Urothelium cell line (cell line): Measurements from ENCODE around the gene C19orf73.
A peak's percentile ranks its signal among the peaks of the same experiment; 100 is the strongest.
"Not testable (repeated sequence)": the region's sequence is repeated elsewhere in the genome, so short reads cannot be mapped to it uniquely, and the experiment has no call there.

Experiments used
- DNase-seq: peaks from one replicate; pipeline ENCODE4 v3.0.0; 2011; ENCODE audit warnings: low spot score, mixed read lengths
- FAIRE-seq: peaks from 2 replicates; lab custom pipeline; 2011; peaks lifted over from hg19 to GRCh38; lab: Jason Lieb, UNC

Gene C19orf73

GRCh38 chr19:49103331-49104085, 15.4 kb downstream of the C19orf73 start:
- DNase-seq (no peak), FAIRE-seq (no peak)

GRCh38 chr19:49102303-49102702, 16.6 kb downstream of the C19orf73 start:
- DNase-seq (no peak), FAIRE-seq (no peak)

- no peak for DNase-seq
- FAIRE-seq, result no peak
Observed at GRCh38 chr19:49101160-49101559, 17.8 kb downstream of the C19orf73 start.

- FAIRE-seq (no peak), DNase-seq (no peak)
Observed at GRCh38 chr19:49098795-49099194, 20.1 kb downstream of the C19orf73 start.

GRCh38 chr19:49097453-49098288, 21.3 kb downstream of the C19orf73 start:
- FAIRE-seq, result peak; percentile 46

GRCh38 chr19:49094505-49095482, 24.1 kb downstream of the C19orf73 start:
- no peak for FAIRE-seq
- DNase-seq, result no peak

More at GRCh38 chr19:49097453-49098288, 21.3 kb downstream of the C19orf73 start:
- peak; percentile 68 for DNase-seq

- no peak for FAIRE-seq
- DNase-seq, result no peak
Observed at GRCh38 chr19:49092686-49093085, 26.3 kb downstream of the C19orf73 start.

- DNase-seq (no peak), FAIRE-seq (no peak)
Observed at GRCh38 chr19:49091391-49092038, 27.4 kb downstream of the C19orf73 start.

GRCh38 chr19:49086296-49086695, 32.6 kb downstream of the C19orf73 start:
- FAIRE-seq, result no peak
- DNase-seq, result no peak

GRCh38 chr19:49085868-49086232, 33.1 kb downstream of the C19orf73 start:
- no peak for DNase-seq
- FAIRE-seq, result no peak

- DNase-seq (peak; percentile 99), FAIRE-seq (peak; percentile 85)
Observed at GRCh38 chr19:49085020-49085867, 33.7 kb downstream of the C19orf73 start, which contains the start of gene SNRNP70. TSS of gene SNRNP70 (plus strand) at chr19:49085451. CDS start at chr19:49086415, 964 bp downstream.

GRCh38 chr19:49084206-49085019, 34.5 kb downstream of the C19orf73 start:
- FAIRE-seq (no peak), DNase-seq (no peak)

- FAIRE-seq (no peak), DNase-seq (no peak)
Observed at GRCh38 chr19:49081273-49081672, 37.7 kb downstream of the C19orf73 start.

- no peak for DNase-seq
- no peak for FAIRE-seq
Observed at GRCh38 chr19:49080392-49080791, 38.6 kb downstream of the C19orf73 start.

- not testable (repeated sequence) for DNase-seq, FAIRE-seq
Observed at GRCh38 chr19:49074869-49075268, 44.1 kb downstream of the C19orf73 start.

- no peak for DNase-seq
- no peak for FAIRE-seq
Observed at GRCh38 chr19:49073514-49074378, 45.2 kb downstream of the C19orf73 start.

GRCh38 chr19:49071860-49072547, 46.9 kb downstream of the C19orf73 start:
- FAIRE-seq, result no peak
- DNase-seq, result no peak
